Measurements from ENCODE around the gene SCARB1.

Gene SCARB1

DNA sequence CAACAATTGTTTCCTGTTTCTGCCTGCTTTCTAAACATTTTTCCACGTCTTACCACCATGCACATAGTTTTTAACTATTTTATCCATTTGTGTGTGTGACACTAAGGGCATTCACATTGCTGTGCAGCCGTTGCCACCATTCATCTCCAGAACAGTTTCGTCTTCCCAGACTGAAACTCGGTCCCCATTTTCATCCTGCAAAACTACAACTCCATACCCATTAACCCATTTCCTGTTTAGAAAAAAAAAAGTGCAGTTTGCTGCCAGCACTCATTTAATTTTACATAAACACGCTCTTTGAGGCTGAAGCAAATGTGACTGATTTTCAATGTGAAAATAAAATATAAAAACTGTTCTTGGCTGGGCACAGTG lies 35.2 kb upstream of the SCARB1 start:
- H2AK5ac ChIP-seq (ENCODE audit: low read length): no peak overlapping the region
- no peak overlapping the region for H3K9ac ChIP-seq (ENCODE audit: low read length)
- no peak overlapping the region for H3K56ac ChIP-seq (ENCODE audit: low read length)
- no peak overlapping the region for H2BK5ac ChIP-seq (ENCODE audit: low read length)
- H3K27me3 ChIP-seq (ENCODE audit: insufficient read depth, low read length, poor library complexity): no peaks in the 10 kb centered on the region
- H3K79me1 ChIP-seq (ENCODE audit: low read length): no peaks in the 10 kb centered on the region
- no peaks in the 10 kb centered on the region for H3K79me2 ChIP-seq (ENCODE audit: control insufficient read depth, insufficient read depth, low read length)
- no peak overlapping the region for H3K4me3 ChIP-seq (ENCODE audit: low read length)
- no peaks in the 10 kb centered on the region for H3K4me1 ChIP-seq (ENCODE audit: control insufficient read depth, low read depth, low read length)
- no peak overlapping the region for H4K5ac ChIP-seq (ENCODE audit: low read length)
- no peak overlapping the region for H3K4ac ChIP-seq (ENCODE audit: low read depth, low read length)
- H3K27ac ChIP-seq (ENCODE audit: low read depth, low read length): no peak overlapping the region
- no peak overlapping the region for H3K23ac ChIP-seq (ENCODE audit: low read length)
- H3K4me2 ChIP-seq (ENCODE audit: low read length): no peak overlapping the region
- H2BK15ac ChIP-seq (replicated peaks; ENCODE audit: low read depth): no peak overlapping the region
- no peak overlapping the region for H2BK120ac ChIP-seq (ENCODE audit: low read depth, low read length)
- no peak overlapping the region for H3K18ac ChIP-seq (ENCODE audit: low read length)
- H4K8ac ChIP-seq (ENCODE audit: low read depth, low read length): no peak overlapping the region
- no CpG with 5 or more reads among the region's 5 CpGs for WGBS (ENCODE audit: extremely low coverage, insufficient coverage, low lambda C conversion rate)
- no peaks in the 10 kb centered on the region for H3K36me3 ChIP-seq (ENCODE audit: control insufficient read depth, insufficient read depth, low read length)
- no peak for DNase-seq

DNA sequence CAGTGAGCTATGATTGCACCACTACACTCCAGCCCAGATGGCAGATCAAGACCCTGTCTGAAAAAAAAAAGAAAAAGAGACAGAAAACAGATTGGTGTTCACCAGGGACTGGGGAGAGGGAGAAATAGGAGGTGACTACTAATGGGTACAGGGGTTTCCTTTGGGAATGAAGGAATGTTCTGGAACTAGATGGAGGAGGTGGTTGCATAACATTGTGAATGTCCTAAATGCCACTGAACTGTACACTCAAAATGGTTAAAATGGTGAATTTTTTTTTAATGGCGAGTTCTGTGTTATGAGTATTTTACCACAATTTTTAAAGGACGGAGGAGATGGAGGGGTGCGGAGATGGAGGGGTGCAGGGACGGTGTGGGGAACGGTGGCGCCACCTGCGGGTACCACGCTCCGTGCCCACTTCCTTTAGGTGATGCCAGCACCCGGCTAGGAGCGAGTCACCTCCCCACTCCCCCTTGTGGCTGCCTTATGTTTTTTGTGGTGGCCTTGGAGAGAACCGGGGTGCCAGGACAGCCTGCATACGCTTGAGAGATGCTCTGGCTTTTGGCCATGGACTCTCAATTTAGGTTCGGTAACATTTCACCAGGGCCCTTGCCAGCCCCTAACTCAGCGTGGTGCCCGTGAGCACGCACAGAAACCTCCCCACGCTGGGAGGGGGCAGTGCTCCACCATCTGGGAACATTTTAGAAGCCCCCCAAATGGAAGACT lies 34.7 kb upstream of the SCARB1 start:
- Histone ChIP-seq H2BK120ac (ENCODE audit: low read depth, low read length) (no peak overlapping the region), H3K4me2 (ENCODE audit: low read length) (no peak overlapping the region), H3K36me3 (ENCODE audit: control insufficient read depth, insufficient read depth, low read length) (no peaks in the 10 kb centered on the region), H3K79me2 (ENCODE audit: control insufficient read depth, insufficient read depth, low read length) (no peaks in the 10 kb centered on the region), H4K5ac (ENCODE audit: low read length) (no peak overlapping the region), H3K18ac (ENCODE audit: low read length) (no peak overlapping the region), H4K8ac (ENCODE audit: low read depth, low read length) (no peak overlapping the region), H2BK15ac (replicated peaks; ENCODE audit: low read depth) (no peak overlapping the region), H3K4me1 (ENCODE audit: control insufficient read depth, low read depth, low read length) (no peaks in the 10 kb centered on the region), H2BK5ac (ENCODE audit: low read length) (no peak overlapping the region), H2AK5ac (ENCODE audit: low read length) (no peak overlapping the region), H3K79me1 (ENCODE audit: low read length) (no peaks in the 10 kb centered on the region), H3K27ac (ENCODE audit: low read depth, low read length) (no peak overlapping the region), H3K4ac (ENCODE audit: low read depth, low read length) (no peak overlapping the region), H3K56ac (ENCODE audit: low read length) (no peak overlapping the region), H3K27me3 (ENCODE audit: insufficient read depth, low read length, poor library complexity) (no peaks in the 10 kb centered on the region), H3K9ac (ENCODE audit: low read length) (no peak overlapping the region), H3K4me3 (ENCODE audit: low read length) (no peak overlapping the region), H3K23ac (ENCODE audit: low read length) (no peak overlapping the region)
- peak; percentile 75 for DNase-seq
- WGBS (ENCODE audit: extremely low coverage, insufficient coverage, low lambda C conversion rate): no CpG with 5 or more reads among the region's 18 CpGs

DNA sequence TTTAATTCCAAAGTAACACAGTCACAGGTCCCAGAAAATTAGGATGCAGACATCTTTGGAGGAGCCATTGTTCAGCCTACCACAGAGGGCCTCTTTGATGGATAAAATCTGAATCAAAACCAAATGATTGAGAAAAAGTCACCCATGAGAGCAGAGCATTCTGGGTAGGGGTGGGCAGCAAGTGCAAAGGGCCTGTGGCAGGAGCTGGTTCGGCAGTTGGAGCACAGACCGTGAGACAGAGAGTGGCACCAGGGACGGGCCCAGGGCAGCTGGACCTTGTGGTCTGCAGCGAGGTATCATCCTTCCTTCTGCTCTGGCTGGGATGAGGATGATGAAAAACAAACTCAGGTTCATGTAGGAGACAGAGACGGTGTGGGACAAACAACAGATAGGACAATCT lies 32.8 kb upstream of the SCARB1 start:
- H2BK120ac ChIP-seq (ENCODE audit: low read depth, low read length): no peak overlapping the region
- no peaks in the 10 kb centered on the region for H3K36me3 ChIP-seq (ENCODE audit: control insufficient read depth, insufficient read depth, low read length)
- H3K4me2 ChIP-seq (ENCODE audit: low read length): no peak overlapping the region
- WGBS (ENCODE audit: extremely low coverage, insufficient coverage, low lambda C conversion rate): no CpG with 5 or more reads among the region's 5 CpGs
- no peak overlapping the region for H3K4ac ChIP-seq (ENCODE audit: low read depth, low read length)
- H3K23ac ChIP-seq (ENCODE audit: low read length): no peak overlapping the region
- no peaks in the 10 kb centered on the region for H3K4me1 ChIP-seq (ENCODE audit: control insufficient read depth, low read depth, low read length)
- H3K27ac ChIP-seq (ENCODE audit: low read depth, low read length): no peak overlapping the region
- H3K79me2 ChIP-seq (ENCODE audit: control insufficient read depth, insufficient read depth, low read length): no peaks in the 10 kb centered on the region
- no peak overlapping the region for H4K5ac ChIP-seq (ENCODE audit: low read length)
- H3K4me3 ChIP-seq (ENCODE audit: low read length): no peak overlapping the region
- no peak overlapping the region for H2BK15ac ChIP-seq (replicated peaks; ENCODE audit: low read depth)
- no peak for DNase-seq
- H3K27me3 ChIP-seq (ENCODE audit: insufficient read depth, low read length, poor library complexity): no peaks in the 10 kb centered on the region
- H3K79me1 ChIP-seq (ENCODE audit: low read length): no peaks in the 10 kb centered on the region
- no peak overlapping the region for H4K8ac ChIP-seq (ENCODE audit: low read depth, low read length)
- H3K56ac ChIP-seq (ENCODE audit: low read length): no peak overlapping the region
- H3K18ac ChIP-seq (ENCODE audit: low read length): no peak overlapping the region
- H2BK5ac ChIP-seq (ENCODE audit: low read length): no peak overlapping the region
- no peak overlapping the region for H3K9ac ChIP-seq (ENCODE audit: low read length)
- no peak overlapping the region for H2AK5ac ChIP-seq (ENCODE audit: low read length)

DNA sequence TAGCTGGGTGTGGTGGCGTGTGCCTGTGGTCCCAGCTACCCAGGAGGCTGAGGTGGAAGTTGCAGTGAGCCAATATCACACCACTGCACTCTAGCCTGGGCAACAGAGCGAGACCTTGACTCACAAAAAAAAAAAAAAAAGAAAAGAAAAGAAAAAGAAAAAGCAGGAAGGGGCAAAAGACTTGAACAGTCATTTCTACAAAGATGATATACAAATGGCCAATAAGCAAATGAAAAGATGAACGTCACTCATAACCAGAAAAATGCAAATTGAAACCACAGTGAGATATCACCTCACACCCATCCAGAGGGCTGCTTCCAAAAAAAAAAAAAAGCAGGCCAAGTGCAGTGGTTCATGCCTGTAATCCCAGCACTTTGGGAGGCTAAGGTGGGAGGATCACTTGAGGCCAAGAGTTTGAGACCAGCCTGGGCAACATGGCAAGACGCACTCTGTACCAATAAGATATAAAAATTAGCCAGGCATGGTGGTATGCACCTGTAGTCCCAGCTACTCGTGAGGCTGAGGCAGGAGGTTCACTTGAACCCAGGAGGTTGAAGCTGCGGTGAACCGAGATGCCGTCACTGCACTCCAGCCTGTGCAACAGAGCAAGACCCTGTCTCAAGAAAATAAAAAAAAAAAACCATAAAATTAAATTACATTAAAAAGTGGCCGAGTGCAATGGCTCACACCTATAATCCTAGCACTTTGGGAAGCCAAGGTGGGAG lies 30.3 kb upstream of the SCARB1 start:
- Histone ChIP-seq H3K56ac (ENCODE audit: low read length) (no peak overlapping the region), H3K4me2 (ENCODE audit: low read length) (no peak overlapping the region), H3K4me3 (ENCODE audit: low read length) (no peak overlapping the region), H2BK120ac (ENCODE audit: low read depth, low read length) (no peak overlapping the region), H3K36me3 (ENCODE audit: control insufficient read depth, insufficient read depth, low read length) (no peaks in the 10 kb centered on the region), H4K5ac (ENCODE audit: low read length) (no peak overlapping the region), H3K23ac (ENCODE audit: low read length) (no peak overlapping the region), H2BK5ac (ENCODE audit: low read length) (no peak overlapping the region), H3K27me3 (ENCODE audit: insufficient read depth, low read length, poor library complexity) (no peaks in the 10 kb centered on the region), H3K4ac (ENCODE audit: low read depth, low read length) (no peak overlapping the region), H3K9ac (ENCODE audit: low read length) (no peak overlapping the region), H4K8ac (ENCODE audit: low read depth, low read length) (no peak overlapping the region), H3K79me1 (ENCODE audit: low read length) (no peaks in the 10 kb centered on the region), H2AK5ac (ENCODE audit: low read length) (no peak overlapping the region), H2BK15ac (replicated peaks; ENCODE audit: low read depth) (no peak overlapping the region), H3K18ac (ENCODE audit: low read length) (no peak overlapping the region), H3K27ac (ENCODE audit: low read depth, low read length) (no peak overlapping the region), H3K4me1 (ENCODE audit: control insufficient read depth, low read depth, low read length) (no peaks in the 10 kb centered on the region), H3K79me2 (ENCODE audit: control insufficient read depth, insufficient read depth, low read length) (no peaks in the 10 kb centered on the region)
- no CpG with 5 or more reads among the region's 9 CpGs for WGBS (ENCODE audit: extremely low coverage, insufficient coverage, low lambda C conversion rate)
- DNase-seq: no peak

DNA sequence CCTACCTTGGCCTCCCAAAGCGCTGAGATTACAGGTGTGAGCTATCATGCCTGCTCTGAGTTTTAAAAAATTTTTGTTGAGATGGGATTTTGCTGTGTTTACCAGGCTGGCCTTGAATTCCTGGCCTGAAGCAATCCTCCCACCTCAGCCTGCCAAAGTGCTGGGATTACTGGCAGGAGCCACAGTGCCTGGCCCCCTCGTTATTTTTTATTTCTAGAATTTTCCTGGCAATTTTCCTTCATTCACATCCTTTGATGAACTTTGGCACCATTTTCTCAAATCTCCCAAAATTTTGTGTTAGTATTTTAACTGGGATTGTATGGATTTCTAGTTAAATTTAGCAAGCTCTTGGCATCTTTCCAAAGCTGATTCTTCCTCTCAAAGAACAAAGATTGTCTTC lies 24.6 kb upstream of the SCARB1 start:
- Histone ChIP-seq H3K36me3 (ENCODE audit: control insufficient read depth, insufficient read depth, low read length) (no peaks in the 10 kb centered on the region), H3K27ac (ENCODE audit: low read depth, low read length) (no peak overlapping the region), H3K4ac (ENCODE audit: low read depth, low read length) (no peak overlapping the region), H4K5ac (ENCODE audit: low read length) (no peak overlapping the region), H2BK5ac (ENCODE audit: low read length) (no peak overlapping the region), H3K4me1 (ENCODE audit: control insufficient read depth, low read depth, low read length) (no peaks in the 10 kb centered on the region), H3K9ac (ENCODE audit: low read length) (no peak overlapping the region), H3K56ac (ENCODE audit: low read length) (no peak overlapping the region), H3K79me2 (ENCODE audit: control insufficient read depth, insufficient read depth, low read length) (no peaks in the 10 kb centered on the region), H4K8ac (ENCODE audit: low read depth, low read length) (no peak overlapping the region), H2BK120ac (ENCODE audit: low read depth, low read length) (no peak overlapping the region), H3K18ac (ENCODE audit: low read length) (no peak overlapping the region), H2AK5ac (ENCODE audit: low read length) (no peak overlapping the region), H3K4me2 (ENCODE audit: low read length) (no peak overlapping the region), H3K27me3 (ENCODE audit: insufficient read depth, low read length, poor library complexity) (no peaks in the 10 kb centered on the region), H2BK15ac (replicated peaks; ENCODE audit: low read depth) (no peak overlapping the region), H3K23ac (ENCODE audit: low read length) (no peak overlapping the region), H3K4me3 (ENCODE audit: low read length) (no peak overlapping the region), H3K79me1 (ENCODE audit: low read length) (no peaks in the 10 kb centered on the region)
- no peak for DNase-seq
- no CpG with 5 or more reads among the region's 2 CpGs for WGBS (ENCODE audit: extremely low coverage, insufficient coverage, low lambda C conversion rate)

Measured in mesendoderm (in vitro differentiated cells).